Right renal cortex interstitium (tissue), 3 donors: ENCODE measurements around the gene COG2. TPM values are rescaled to one million over a fixed set of nuclear protein-coding genes. Genes with fewer than 3 reads are reported as not detected.
"Not testable (repeated sequence)": the region's sequence is repeated elsewhere in the genome, so short reads cannot be mapped to it uniquely, and the experiment has no call there.

ENCODE experiments used
- DNase-seq, 3 donors: peaks; one replicate each; pipeline ENCODE4 v3.0.0-alpha.2; 2013; ENCODE audit warnings: low read depth in 3 of 3, low spot score in 2 of 3
- polyA plus RNA-seq, 3 donors: library from polyadenylated mRNA; unstranded; fragments of 120-200 nt; gene quantifications; one replicate each; pipeline ENCODE4 v1.2.1, GENCODE V29; 2013; ENCODE audit not compliant: insufficient read length in 3 of 3

COG2 gene
- polyA plus RNA-seq, 3 donors = 31.5 to 33.7 (median 32.2) TPM

- DNase-seq = no peak
Measured at GRCh38 chr1:230674581-230674980, 32.3 kb downstream of the COG2 start.

DNA sequence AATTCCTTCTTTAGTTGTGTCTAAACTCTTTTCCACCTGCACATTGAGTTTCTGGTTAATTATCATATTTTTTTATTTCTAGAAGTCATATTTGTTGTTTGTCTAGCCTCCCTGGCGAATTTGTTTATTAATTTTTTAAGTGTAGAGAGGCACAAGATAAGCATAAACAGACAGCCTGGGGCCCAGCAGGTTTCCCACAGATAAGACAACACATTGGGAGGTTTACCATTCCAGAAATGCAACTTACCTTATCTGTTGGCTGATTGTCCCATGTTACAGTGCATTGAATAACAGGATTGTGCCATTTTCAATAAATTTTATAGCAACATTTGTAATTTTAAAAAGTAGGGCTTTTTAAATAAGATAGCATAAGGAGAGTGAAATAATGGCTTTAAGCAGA is 34.9 kb downstream of the COG2 start:
- DNase-seq = no peak

DNA sequence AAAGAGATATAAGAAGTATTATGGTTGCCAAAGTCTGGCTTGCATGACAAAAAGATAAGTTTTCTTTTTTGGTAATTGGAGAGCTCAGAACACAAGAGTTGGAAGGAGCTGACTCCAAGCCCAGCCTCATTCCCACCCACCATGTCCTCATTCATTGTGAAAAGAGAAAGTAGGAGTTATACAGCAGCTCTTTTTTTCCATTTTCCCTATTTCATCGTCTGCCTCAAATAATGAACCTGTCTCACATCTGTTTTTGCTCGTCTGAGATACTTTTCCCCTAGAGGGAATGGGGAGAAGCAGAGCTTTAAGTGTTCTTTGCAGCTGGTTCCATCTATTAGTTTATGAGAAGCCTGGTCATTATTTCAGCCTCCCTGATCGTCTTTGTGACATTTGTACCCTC is 36.9 kb downstream of the COG2 start:
- DNase-seq = no peak

- no peak for DNase-seq
Measured at GRCh38 chr1:230679825-230680224, 37.5 kb downstream of the COG2 start.

- no peak for DNase-seq
Measured at GRCh38 chr1:230680300-230681025, 38.2 kb downstream of the COG2 start.

- DNase-seq = peak in 2 of 3 donors; percentile 10 to 27
Measured at GRCh38 chr1:230681599-230681998, 39.3 kb downstream of the COG2 start.

- no peak for DNase-seq
Measured at GRCh38 chr1:230682274-230682673, 40.0 kb downstream of the COG2 start.

DNA sequence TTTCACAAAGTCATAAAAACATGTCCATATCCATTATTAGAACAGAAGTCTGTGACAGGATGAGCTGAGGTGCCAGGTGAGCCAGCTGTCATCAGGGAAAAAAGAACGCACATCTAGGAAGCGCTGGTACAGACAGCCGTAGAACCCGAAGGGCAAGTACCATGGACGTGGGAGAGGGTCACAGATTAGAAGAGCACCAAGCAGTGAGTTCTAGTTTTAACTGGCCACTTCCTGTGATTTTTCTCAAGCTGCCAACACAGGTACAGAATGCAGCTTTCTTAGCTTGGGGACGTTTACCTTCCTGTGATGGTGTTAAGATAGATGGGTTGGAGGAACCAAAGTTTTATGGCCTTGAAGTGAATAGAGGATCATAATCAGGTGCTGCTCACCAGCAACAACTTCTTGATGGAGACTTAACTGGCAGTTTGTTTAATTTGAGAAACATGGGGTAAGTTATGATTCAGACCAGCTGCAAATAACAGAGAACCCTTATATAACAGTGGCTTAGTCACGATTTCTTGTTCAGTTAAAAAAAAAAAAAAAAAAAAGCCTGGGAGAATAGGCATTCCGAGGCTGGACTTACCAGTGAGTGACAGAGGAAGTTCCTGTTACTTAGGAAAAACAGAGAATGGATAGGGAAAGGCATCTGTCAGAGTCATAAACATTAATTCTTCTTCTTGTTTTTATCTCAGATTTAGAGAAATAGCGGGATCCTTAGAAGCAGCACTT is 40.8 kb downstream of the COG2 start:
- no peak for DNase-seq

DNA sequence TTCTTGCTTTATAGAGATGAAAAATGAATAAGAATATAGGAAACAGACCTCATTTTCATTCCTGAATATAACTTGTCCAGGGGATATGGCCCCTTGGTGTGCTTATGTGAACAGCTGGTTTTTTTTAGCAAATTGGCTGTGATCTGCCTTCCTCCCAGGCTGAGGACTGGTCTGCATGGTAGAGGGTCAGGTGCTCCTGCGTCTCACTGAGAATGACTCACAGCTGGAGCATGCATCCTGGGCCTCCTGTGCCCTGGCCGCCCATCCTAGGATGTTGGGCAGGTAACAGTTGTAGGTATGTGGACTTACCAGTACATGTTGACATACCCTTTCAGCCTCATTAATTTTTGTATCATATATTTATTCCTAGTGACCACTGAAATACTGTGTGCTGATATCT is 41.9 kb downstream of the COG2 start:
- DNase-seq = no peak

DNA sequence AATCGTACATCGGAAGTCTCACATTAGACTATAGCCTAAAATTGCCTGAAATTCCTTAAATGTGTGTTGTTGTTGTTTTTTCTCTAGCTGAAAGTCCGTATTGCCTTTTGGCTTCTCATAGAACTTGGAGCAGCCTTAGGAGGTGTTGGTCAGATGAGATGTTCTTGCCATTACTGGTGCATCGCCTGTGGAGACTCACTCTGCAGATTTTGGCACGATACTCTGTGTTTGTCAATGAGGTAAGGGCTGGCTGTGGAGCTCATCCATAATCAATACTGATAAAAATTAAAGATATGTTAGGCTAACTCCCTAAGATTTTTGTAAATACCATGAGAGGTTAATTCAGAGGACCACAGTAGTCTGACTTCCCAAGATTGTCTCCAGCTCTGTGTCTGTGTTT is 42.7 kb downstream of the COG2 start:
- no peak for DNase-seq

DNA sequence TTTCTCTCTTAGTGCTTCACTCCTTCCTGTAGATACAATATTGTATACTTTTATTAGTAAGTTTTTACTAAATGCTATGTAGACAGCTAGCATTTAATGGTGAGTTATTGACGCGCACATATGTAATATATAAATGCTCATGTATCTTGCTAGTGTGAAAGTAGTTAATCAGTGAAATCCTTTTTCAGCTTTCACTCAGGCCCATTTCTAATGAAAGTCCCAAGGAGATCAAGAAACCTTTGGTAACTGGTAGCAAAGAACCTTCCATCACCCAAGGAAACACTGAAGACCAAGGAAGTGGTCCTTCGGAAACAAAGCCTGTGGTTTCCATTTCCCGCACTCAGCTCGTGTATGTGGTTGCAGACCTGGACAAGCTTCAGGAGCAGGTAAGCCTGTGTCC is 44.5 kb downstream of the COG2 start:
- DNase-seq = no peak

DNA sequence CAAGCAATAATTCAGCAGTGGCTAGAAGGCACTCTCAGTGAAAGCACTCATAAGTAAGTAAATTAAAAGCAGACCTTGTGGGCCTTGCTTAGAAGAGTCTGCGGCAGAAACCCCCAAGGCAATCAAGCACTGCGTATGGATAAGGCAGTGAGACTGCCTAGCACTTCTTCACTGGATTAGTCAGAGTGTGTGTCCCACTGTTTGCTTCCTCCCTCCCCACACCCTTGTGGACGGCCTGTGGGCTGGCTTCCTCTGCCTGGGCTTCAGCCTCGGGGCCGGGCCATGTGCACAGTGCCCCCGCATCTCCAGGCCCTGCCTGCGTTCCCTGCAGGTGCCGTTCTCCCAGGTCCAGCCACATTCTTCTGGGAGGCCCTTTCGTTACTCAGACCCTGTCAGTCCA is 47.8 kb downstream of the COG2 start:
- no peak for DNase-seq

DNA sequence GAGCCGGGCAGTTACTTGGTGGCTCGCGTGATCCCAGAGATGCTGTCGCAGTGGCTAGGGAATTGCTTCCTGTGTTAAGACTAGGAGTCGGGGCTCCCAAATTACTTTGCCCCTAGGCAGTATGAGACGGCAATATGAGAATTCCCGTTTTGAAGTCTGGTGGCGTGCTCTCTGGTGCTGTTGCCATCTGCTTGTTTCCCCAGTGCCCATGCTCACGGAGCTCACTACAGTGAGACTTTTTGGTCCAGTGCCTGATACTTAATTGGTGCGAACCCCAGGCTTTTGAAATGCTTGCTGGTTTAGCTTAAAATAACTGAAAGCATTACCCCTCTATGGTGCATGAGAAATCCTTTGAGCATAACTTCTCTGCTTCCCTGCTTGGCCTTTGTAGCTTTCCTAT is 49.3 kb downstream of the COG2 start:
- DNase-seq = no peak

DNA sequence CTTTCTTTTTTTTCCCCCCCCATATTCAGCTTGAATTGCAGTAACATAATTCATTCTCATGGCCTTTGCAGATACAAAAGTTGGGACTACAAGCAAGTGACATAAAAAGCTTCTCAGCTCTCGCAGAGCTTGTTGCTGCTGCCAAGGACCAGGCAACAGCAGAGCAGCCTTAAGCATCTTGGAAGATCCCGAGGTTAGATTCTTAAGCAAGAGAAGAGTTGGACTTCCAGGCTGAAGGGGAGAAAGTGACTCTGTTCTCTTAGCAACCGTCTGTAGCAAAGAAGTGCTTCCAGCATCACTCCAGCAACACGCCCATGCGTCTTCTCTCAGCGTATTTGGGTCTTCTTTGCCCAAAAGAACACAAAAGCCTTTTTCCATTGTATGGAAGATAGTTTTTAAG is 50.9 kb downstream of the COG2 start:
- DNase-seq = no peak

GRCh38 chr1:230693777-230694176 is 51.5 kb downstream of the COG2 start:
- no peak for DNase-seq

DNA sequence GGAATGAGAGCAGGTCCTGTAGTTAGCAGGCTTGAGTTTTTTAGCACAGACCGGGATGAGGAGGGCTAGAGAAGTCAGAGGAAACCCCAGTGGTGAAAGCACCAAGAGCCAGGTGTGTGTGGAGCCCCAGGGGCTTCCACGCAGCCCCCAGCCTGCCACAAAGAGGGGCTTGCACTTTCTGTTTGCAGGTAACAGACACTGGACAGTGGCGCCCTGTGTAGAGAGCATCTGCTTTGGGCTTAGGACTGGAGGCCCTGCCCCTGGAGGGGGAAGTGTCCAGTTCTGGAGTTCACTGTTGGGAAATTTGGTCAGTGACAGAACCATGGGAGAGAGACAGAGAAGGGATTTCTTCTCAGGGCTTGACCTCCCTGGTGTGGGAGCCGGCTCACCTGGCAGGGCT is 52.2 kb downstream of the COG2 start:
- DNase-seq = no peak

- no peak for DNase-seq
Measured at GRCh38 chr1:230694991-230695390, 52.7 kb downstream of the COG2 start.

DNA sequence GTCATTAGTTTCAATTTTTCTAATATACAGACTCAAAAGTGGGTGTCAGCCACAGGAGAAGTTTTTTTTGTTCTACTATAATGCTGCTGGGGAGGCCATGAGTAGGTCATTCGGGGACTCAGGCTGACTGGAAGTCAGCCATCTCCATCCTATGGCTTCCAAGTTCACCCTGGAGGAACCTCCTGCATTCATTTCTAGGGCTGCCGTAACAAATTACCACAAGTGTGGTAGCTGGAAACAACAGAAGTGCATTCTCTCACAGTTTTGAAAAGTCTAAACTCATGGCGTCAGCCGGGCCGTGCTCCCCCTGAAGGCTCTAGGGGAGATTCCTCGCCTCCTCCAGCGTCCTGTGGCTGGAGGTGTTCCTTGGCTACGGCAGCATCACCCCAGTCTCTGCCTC is 53.9 kb downstream of the COG2 start:
- DNase-seq = no peak

DNA sequence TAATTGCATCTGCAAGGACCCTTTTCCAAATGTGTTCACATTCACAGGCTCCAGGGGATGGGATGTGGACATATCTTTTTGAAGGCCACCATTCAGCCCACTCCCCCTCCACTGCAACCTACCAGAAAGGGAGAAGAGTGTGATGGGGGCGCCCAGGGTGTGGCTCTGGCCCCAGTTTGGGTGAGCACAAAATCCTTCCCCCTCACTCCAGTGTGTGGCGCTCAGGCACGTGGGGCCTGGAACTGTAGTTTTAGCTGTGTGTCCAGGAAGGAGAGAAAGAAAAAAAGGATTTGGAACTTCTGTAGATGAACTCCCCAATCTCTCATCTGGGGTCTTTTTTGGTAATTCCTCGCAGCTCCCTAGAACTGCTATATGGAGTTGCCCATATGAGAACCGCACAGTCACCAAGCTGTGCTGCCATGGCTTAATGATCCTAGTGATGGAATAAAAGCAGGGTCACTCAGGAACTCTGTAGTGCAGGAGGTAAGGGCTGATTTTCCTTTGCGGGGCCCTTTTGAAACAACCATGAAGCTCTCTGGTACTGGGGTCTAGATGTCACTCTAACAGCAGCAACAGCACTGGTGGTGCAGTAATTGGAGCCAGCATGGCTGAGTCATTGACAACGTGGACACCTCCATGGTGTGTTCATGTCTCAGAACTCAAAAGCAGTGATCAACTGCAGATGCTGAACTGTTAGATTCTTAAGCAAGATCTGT is 54.6 kb downstream of the COG2 start:
- DNase-seq = no peak

DNA sequence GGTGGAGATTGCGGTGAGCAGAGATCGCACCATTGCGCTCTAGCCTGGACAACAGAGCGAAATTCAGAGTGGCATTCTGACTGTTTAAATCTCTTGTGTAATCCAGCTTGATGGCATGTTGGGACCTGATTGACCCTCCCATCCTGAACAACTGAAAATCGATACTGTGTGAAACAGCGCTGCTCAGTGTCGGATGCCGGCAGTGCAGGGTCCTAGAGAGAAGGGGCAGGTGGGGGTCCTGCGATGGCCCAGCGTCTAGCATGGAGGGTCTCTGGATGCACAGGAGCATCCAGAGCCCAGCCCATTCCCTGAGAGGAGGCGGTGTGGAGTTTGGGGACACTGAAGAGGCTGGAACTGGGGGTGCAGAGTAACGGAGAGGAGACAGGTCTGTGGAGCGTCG is 55.8 kb downstream of the COG2 start:
- DNase-seq = no peak

DNA sequence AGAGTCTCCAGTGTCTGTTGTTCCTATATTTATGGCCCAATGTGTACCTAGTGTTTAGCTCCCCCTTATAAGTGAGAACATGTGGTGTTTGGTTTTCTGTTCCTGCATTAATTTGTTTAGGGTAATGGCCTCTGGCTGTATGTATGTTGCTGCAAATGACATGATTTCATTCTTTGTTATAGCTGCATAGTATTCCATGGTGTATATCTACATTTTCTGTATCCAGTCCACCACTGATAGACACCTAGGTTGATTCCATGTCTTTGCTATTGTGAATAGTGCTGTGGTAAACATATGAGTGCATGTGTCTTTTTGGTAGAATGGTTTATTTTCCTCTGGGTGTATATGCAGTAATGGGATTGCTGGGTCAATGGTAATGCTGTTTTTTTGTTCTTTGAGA is 56.7 kb downstream of the COG2 start:
- DNase-seq = not testable (repeated sequence)

GRCh38 chr1:230699716-230700115 is 57.4 kb downstream of the COG2 start:
- no peak for DNase-seq
